Mesendoderm (in vitro differentiated cells): ENCODE measurements around the gene CLSTN2.

Source experiments
- DNase-seq: peaks from one replicate; pipeline ENCODE4 v3.0.0; 2013
- H2AK5ac ChIP-seq: 2 replicates; pipeline ENCODE4 v1.6.1; 2013; ENCODE audit warnings: low read length, inconsistent platforms
- H2BK120ac ChIP-seq: 2 replicates; pipeline ENCODE4 v1.6.1; 2013; ENCODE audit warnings: low read depth, mild to moderate bottlenecking, low read length, moderate library complexity, mixed read lengths
- H2BK15ac ChIP-seq: replicated peaks from 2 replicates; pipeline ENCODE4 v1.6.1; 2013; ENCODE audit warnings: low read depth, mild to moderate bottlenecking, moderate library complexity
- H2BK5ac ChIP-seq: 2 replicates; pipeline ENCODE4 v1.6.1; 2013; ENCODE audit warnings: low read length, inconsistent platforms
- H3K18ac ChIP-seq: 2 replicates; pipeline ENCODE4 v1.6.1; 2013; ENCODE audit warnings: mild to moderate bottlenecking, low read length, mixed read lengths
- H3K23ac ChIP-seq: one replicate; pipeline ENCODE4 v1.6.1; 2013; ENCODE audit warnings: low read length
- H3K27ac ChIP-seq: 2 replicates; pipeline ENCODE4 v1.5.1; 2013; ENCODE audit warnings: low read depth, mild to moderate bottlenecking, inconsistent platforms, low read length, moderate library complexity
- H3K27me3 ChIP-seq: 2 replicates; pipeline ENCODE4 v1.6.1; 2013; ENCODE audit warnings: low read length, control low read depth, mild to moderate bottlenecking, inconsistent platforms; ENCODE audit not compliant: insufficient read depth, poor library complexity
- H3K36me3 ChIP-seq: 2 replicates; pipeline ENCODE4 v1.6.1; 2013; ENCODE audit warnings: low read length, inconsistent platforms; ENCODE audit not compliant: control insufficient read depth, insufficient read depth
- H3K4ac ChIP-seq: one replicate; pipeline ENCODE4 v1.6.1; 2013; ENCODE audit warnings: low read depth, mild to moderate bottlenecking, low read length, moderate library complexity
- H3K4me1 ChIP-seq: 2 replicates; pipeline ENCODE4 v1.6.1; 2013; ENCODE audit warnings: low read depth, low read length, inconsistent platforms; ENCODE audit not compliant: control insufficient read depth
- H3K4me2 ChIP-seq: 2 replicates; pipeline ENCODE4 v1.6.1; 2013; ENCODE audit warnings: low read length
- H3K4me3 ChIP-seq: 2 replicates; pipeline ENCODE4 v1.5.1; 2013; ENCODE audit warnings: mild to moderate bottlenecking, low read length
- H3K56ac ChIP-seq: one replicate; pipeline ENCODE4 v1.6.1; 2013; ENCODE audit warnings: low read length
- H3K79me1 ChIP-seq: 2 replicates; pipeline ENCODE4 v1.6.1; 2013; ENCODE audit warnings: low read length, inconsistent platforms
- H3K79me2 ChIP-seq: 2 replicates; pipeline ENCODE4 v1.6.1; 2013; ENCODE audit warnings: mild to moderate bottlenecking, low read length; ENCODE audit not compliant: control insufficient read depth, insufficient read depth
- H3K9ac ChIP-seq: 2 replicates; pipeline ENCODE4 v1.6.1; 2013; ENCODE audit warnings: low read length, inconsistent platforms
- H4K5ac ChIP-seq: one replicate; pipeline ENCODE4 v1.6.1; 2013; ENCODE audit warnings: low read length
- H4K8ac ChIP-seq: one replicate; pipeline ENCODE4 v1.6.1; 2013; ENCODE audit warnings: low read depth, mild to moderate bottlenecking, control low read depth, low read length, moderate library complexity
- WGBS: extraction: QIAGEN DNeasy Blood & Tissue Kit; methylation state at CpG from one replicate; pipeline ENCODE4 v1.1.7; 2013; ENCODE audit warnings: low lambda C conversion rate, missing lambda C conversion rate; ENCODE audit not compliant: insufficient coverage; ENCODE audit errors: extremely low coverage; 5-methylcytosine and 5-hydroxymethylcytosine counted together

CLSTN2 gene

GRCh38 chr3:139945942-139946341, 11.0 kb downstream of the CLSTN2 start:
- H2BK15ac ChIP-seq = no peak overlapping the region
- no peak overlapping the region for H2BK120ac ChIP-seq
- no peak overlapping the region for H2BK5ac ChIP-seq
- H3K4me3 ChIP-seq = no peak overlapping the region
- DNase-seq = no peak
- H4K8ac ChIP-seq = no peak overlapping the region
- no peak overlapping the region for H3K9ac ChIP-seq
- no peaks in the 10 kb centered on the region for H3K27me3 ChIP-seq
- H3K79me2 ChIP-seq = no peaks in the 10 kb centered on the region
- no peak overlapping the region for H3K18ac ChIP-seq
- no peak overlapping the region for H3K4ac ChIP-seq
- H3K36me3 ChIP-seq = no peaks in the 10 kb centered on the region
- no peaks in the 10 kb centered on the region for H3K4me1 ChIP-seq
- no peaks in the 10 kb centered on the region for H3K79me1 ChIP-seq
- no peak overlapping the region for H2AK5ac ChIP-seq
- no peak overlapping the region for H3K4me2 ChIP-seq
- no peak overlapping the region for H3K56ac ChIP-seq
- no peak overlapping the region for H3K23ac ChIP-seq
- no peak overlapping the region for H3K27ac ChIP-seq
- no peak overlapping the region for H4K5ac ChIP-seq

GRCh38 chr3:139948467-139948866, 13.5 kb downstream of the CLSTN2 start:
- H4K8ac ChIP-seq = no peak overlapping the region
- no peak overlapping the region for H3K23ac ChIP-seq
- no peak overlapping the region for H2BK15ac ChIP-seq
- no peaks in the 10 kb centered on the region for H3K79me1 ChIP-seq
- H2BK5ac ChIP-seq = no peak overlapping the region
- H3K4me2 ChIP-seq = no peak overlapping the region
- H3K4me1 ChIP-seq = no peaks in the 10 kb centered on the region
- H3K18ac ChIP-seq = no peak overlapping the region
- H3K36me3 ChIP-seq = no peaks in the 10 kb centered on the region
- H3K9ac ChIP-seq = no peak overlapping the region
- no peak overlapping the region for H3K4me3 ChIP-seq
- H2AK5ac ChIP-seq = no peak overlapping the region
- DNase-seq = no peak
- H3K27me3 ChIP-seq = no peaks in the 10 kb centered on the region
- H4K5ac ChIP-seq = no peak overlapping the region
- H3K56ac ChIP-seq = no peak overlapping the region
- H3K27ac ChIP-seq = no peak overlapping the region
- H3K79me2 ChIP-seq = no peaks in the 10 kb centered on the region
- no peak overlapping the region for H3K4ac ChIP-seq
- no peak overlapping the region for H2BK120ac ChIP-seq

GRCh38 chr3:139948898-139949297, 13.9 kb downstream of the CLSTN2 start:
- H3K4ac ChIP-seq = no peak overlapping the region
- H3K4me3 ChIP-seq = no peak overlapping the region
- H3K27ac ChIP-seq = no peak overlapping the region
- no peak overlapping the region for H3K4me2 ChIP-seq
- no peaks in the 10 kb centered on the region for H3K4me1 ChIP-seq
- no peaks in the 10 kb centered on the region for H3K27me3 ChIP-seq
- H2BK15ac ChIP-seq = no peak overlapping the region
- no peak for DNase-seq
- no CpG with 5 or more reads among the region's 6 CpGs for WGBS
- H3K9ac ChIP-seq = no peak overlapping the region
- no peaks in the 10 kb centered on the region for H3K79me2 ChIP-seq
- H3K79me1 ChIP-seq = no peaks in the 10 kb centered on the region
- no peak overlapping the region for H2BK120ac ChIP-seq
- H3K23ac ChIP-seq = no peak overlapping the region
- H3K18ac ChIP-seq = no peak overlapping the region
- H4K5ac ChIP-seq = no peak overlapping the region
- H2AK5ac ChIP-seq = no peak overlapping the region
- H2BK5ac ChIP-seq = no peak overlapping the region
- no peak overlapping the region for H4K8ac ChIP-seq
- no peaks in the 10 kb centered on the region for H3K36me3 ChIP-seq
- H3K56ac ChIP-seq = no peak overlapping the region

GRCh38 chr3:139953131-139953910, 18.3 kb downstream of the CLSTN2 start:
- Histone ChIP-seq H2BK15ac (no peak overlapping the region), H3K4me3 (no peak overlapping the region), H3K23ac (no peak overlapping the region), H3K79me1 (no peaks in the 10 kb centered on the region), H3K9ac (no peak overlapping the region), H3K18ac (no peak overlapping the region), H3K4me2 (no peak overlapping the region), H3K36me3 (no peaks in the 10 kb centered on the region), H2AK5ac (no peak overlapping the region), H3K27me3 (no peaks in the 10 kb centered on the region), H3K27ac (no peak overlapping the region), H2BK5ac (no peak overlapping the region), H3K4ac (no peak overlapping the region), H3K4me1 (no peaks in the 10 kb centered on the region), H4K8ac (no peak overlapping the region), H4K5ac (no peak overlapping the region), H3K56ac (no peak overlapping the region), H3K79me2 (no peaks in the 10 kb centered on the region), H2BK120ac (no peak overlapping the region)
- peak; percentile 39 for DNase-seq
- no CpG with 5 or more reads among the region's 2 CpGs for WGBS

GRCh38 chr3:139954146-139954860, 19.3 kb downstream of the CLSTN2 start:
- Histone ChIP-seq H3K27me3 (no peaks in the 10 kb centered on the region), H3K18ac (no peak overlapping the region), H2BK5ac (no peak overlapping the region), H3K9ac (no peak overlapping the region), H2BK15ac (no peak overlapping the region), H3K36me3 (no peaks in the 10 kb centered on the region), H3K4me3 (no peak overlapping the region), H3K4me1 (no peaks in the 10 kb centered on the region), H4K5ac (no peak overlapping the region), H3K27ac (no peak overlapping the region), H3K4me2 (no peak overlapping the region), H3K23ac (no peak overlapping the region), H3K4ac (no peak overlapping the region), H3K56ac (no peak overlapping the region), H2AK5ac (no peak overlapping the region), H3K79me2 (no peaks in the 10 kb centered on the region), H4K8ac (no peak overlapping the region), H2BK120ac (no peak overlapping the region), H3K79me1 (no peaks in the 10 kb centered on the region)
- DNase-seq = no peak
- WGBS = no CpG with 5 or more reads among the region's 3 CpGs

GRCh38 chr3:139957844-139958243, 22.9 kb downstream of the CLSTN2 start:
- H4K5ac ChIP-seq = no peak overlapping the region
- H3K4me1 ChIP-seq = no peaks in the 10 kb centered on the region
- H2BK15ac ChIP-seq = no peak overlapping the region
- no peak overlapping the region for H3K9ac ChIP-seq
- H3K27ac ChIP-seq = no peak overlapping the region
- H3K4ac ChIP-seq = no peak overlapping the region
- no CpG with 5 or more reads among the region's 4 CpGs for WGBS
- H3K23ac ChIP-seq = no peak overlapping the region
- no peak overlapping the region for H4K8ac ChIP-seq
- no peak for DNase-seq
- no peak overlapping the region for H3K18ac ChIP-seq
- H3K4me3 ChIP-seq = no peak overlapping the region
- no peaks in the 10 kb centered on the region for H3K79me2 ChIP-seq
- H3K56ac ChIP-seq = no peak overlapping the region
- no peak overlapping the region for H2BK120ac ChIP-seq
- no peaks in the 10 kb centered on the region for H3K36me3 ChIP-seq
- H2BK5ac ChIP-seq = no peak overlapping the region
- no peaks in the 10 kb centered on the region for H3K27me3 ChIP-seq
- no peaks in the 10 kb centered on the region for H3K79me1 ChIP-seq
- H2AK5ac ChIP-seq = no peak overlapping the region
- no peak overlapping the region for H3K4me2 ChIP-seq
